ENCODE measurements around the gene BMP15.

Gene BMP15

GRCh38 chrX:50893466-50893865, 17.1 kb upstream of the BMP15 start:
- Histone ChIP-seq H3K79me2 (ENCODE audit: control insufficient read depth, insufficient read depth, low read length, unreplicated experiment) (no peaks in the 10 kb centered on the region), H3K4me3 (ENCODE audit: low read depth, low read length) (no peak overlapping the region), H3K36me3 (ENCODE audit: insufficient read depth, low read length) (no peaks in the 10 kb centered on the region), H3K27ac (ENCODE audit: low read depth, low read length) (no peak overlapping the region), H2AFZ (ENCODE audit: low read length, unreplicated experiment) (no peak overlapping the region), H3K27me3 (ENCODE audit: insufficient read depth, low read length) (no peaks in the 10 kb centered on the region), H3K4me1 (ENCODE audit: control insufficient read depth, insufficient read depth, low read length, unreplicated experiment) (no peaks in the 10 kb centered on the region)

GRCh38 chrX:50905334-50905733, 5.2 kb upstream of the BMP15 start:
- Histone ChIP-seq H3K27ac (ENCODE audit: low read depth, low read length) (no peak overlapping the region), H3K4me1 (ENCODE audit: control insufficient read depth, insufficient read depth, low read length, unreplicated experiment) (no peaks in the 10 kb centered on the region), H3K36me3 (ENCODE audit: insufficient read depth, low read length) (no peaks in the 10 kb centered on the region), H2AFZ (ENCODE audit: low read length, unreplicated experiment) (no peak overlapping the region), H3K79me2 (ENCODE audit: control insufficient read depth, insufficient read depth, low read length, unreplicated experiment) (no peaks in the 10 kb centered on the region), H3K27me3 (ENCODE audit: insufficient read depth, low read length) (no peaks in the 10 kb centered on the region), H3K4me3 (ENCODE audit: low read depth, low read length) (no peak overlapping the region)

- no peak overlapping the region for H2AFZ ChIP-seq (ENCODE audit: low read length, unreplicated experiment)
- H3K27ac ChIP-seq (ENCODE audit: low read depth, low read length): no peak overlapping the region
- no peaks in the 10 kb centered on the region for H3K4me1 ChIP-seq (ENCODE audit: control insufficient read depth, insufficient read depth, low read length, unreplicated experiment)
- no peaks in the 10 kb centered on the region for H3K36me3 ChIP-seq (ENCODE audit: insufficient read depth, low read length)
- no peaks in the 10 kb centered on the region for H3K79me2 ChIP-seq (ENCODE audit: control insufficient read depth, insufficient read depth, low read length, unreplicated experiment)
- H3K27me3 ChIP-seq (ENCODE audit: insufficient read depth, low read length): no peaks in the 10 kb centered on the region
- no peak overlapping the region for H3K4me3 ChIP-seq (ENCODE audit: low read depth, low read length)
Observed at GRCh38 chrX:50913520-50913919, 3.0 kb downstream of the BMP15 start.

- no peak overlapping the region for H3K4me3 ChIP-seq (ENCODE audit: low read depth, low read length)
- no peaks in the 10 kb centered on the region for H3K27me3 ChIP-seq (ENCODE audit: insufficient read depth, low read length)
- no peaks in the 10 kb centered on the region for H3K4me1 ChIP-seq (ENCODE audit: control insufficient read depth, insufficient read depth, low read length, unreplicated experiment)
- H3K79me2 ChIP-seq (ENCODE audit: control insufficient read depth, insufficient read depth, low read length, unreplicated experiment): no peaks in the 10 kb centered on the region
- H2AFZ ChIP-seq (ENCODE audit: low read length, unreplicated experiment): no peak overlapping the region
- H3K36me3 ChIP-seq (ENCODE audit: insufficient read depth, low read length): no peaks in the 10 kb centered on the region
- no peak overlapping the region for H3K27ac ChIP-seq (ENCODE audit: low read depth, low read length)
Observed at GRCh38 chrX:50920132-50920531, 9.6 kb downstream of the BMP15 start.

GRCh38 chrX:50927127-50927526, 16.6 kb downstream of the BMP15 start:
- Histone ChIP-seq H3K36me3 (ENCODE audit: insufficient read depth, low read length) (no peaks in the 10 kb centered on the region), H3K4me3 (ENCODE audit: low read depth, low read length) (no peak overlapping the region), H3K27me3 (ENCODE audit: insufficient read depth, low read length) (no peaks in the 10 kb centered on the region), H3K79me2 (ENCODE audit: control insufficient read depth, insufficient read depth, low read length, unreplicated experiment) (no peaks in the 10 kb centered on the region), H3K4me1 (ENCODE audit: control insufficient read depth, insufficient read depth, low read length, unreplicated experiment) (no peaks in the 10 kb centered on the region), H3K27ac (ENCODE audit: low read depth, low read length) (no peak overlapping the region), H2AFZ (ENCODE audit: low read length, unreplicated experiment) (no peak overlapping the region)

GRCh38 chrX:50941638-50942037, 31.1 kb downstream of the BMP15 start:
- H3K27ac ChIP-seq (ENCODE audit: low read depth, low read length): no peak overlapping the region
- no peaks in the 10 kb centered on the region for H3K79me2 ChIP-seq (ENCODE audit: control insufficient read depth, insufficient read depth, low read length, unreplicated experiment)
- no peaks in the 10 kb centered on the region for H3K27me3 ChIP-seq (ENCODE audit: insufficient read depth, low read length)
- no peaks in the 10 kb centered on the region for H3K4me1 ChIP-seq (ENCODE audit: control insufficient read depth, insufficient read depth, low read length, unreplicated experiment)
- H3K4me3 ChIP-seq (ENCODE audit: low read depth, low read length): no peak overlapping the region
- H3K36me3 ChIP-seq (ENCODE audit: insufficient read depth, low read length): no peaks in the 10 kb centered on the region
- H2AFZ ChIP-seq (ENCODE audit: low read length, unreplicated experiment): no peak overlapping the region

GRCh38 chrX:50942471-50942870, 31.9 kb downstream of the BMP15 start:
- no peak overlapping the region for H2AFZ ChIP-seq (ENCODE audit: low read length, unreplicated experiment)
- no peaks in the 10 kb centered on the region for H3K79me2 ChIP-seq (ENCODE audit: control insufficient read depth, insufficient read depth, low read length, unreplicated experiment)
- no peaks in the 10 kb centered on the region for H3K4me1 ChIP-seq (ENCODE audit: control insufficient read depth, insufficient read depth, low read length, unreplicated experiment)
- H3K36me3 ChIP-seq (ENCODE audit: insufficient read depth, low read length): no peaks in the 10 kb centered on the region
- no peaks in the 10 kb centered on the region for H3K27me3 ChIP-seq (ENCODE audit: insufficient read depth, low read length)
- H3K4me3 ChIP-seq (ENCODE audit: low read depth, low read length): no peak overlapping the region
- no peak overlapping the region for H3K27ac ChIP-seq (ENCODE audit: low read depth, low read length)

GRCh38 chrX:50952406-50952805, 41.9 kb downstream of the BMP15 start:
- Histone ChIP-seq H3K36me3 (ENCODE audit: insufficient read depth, low read length) (no peaks in the 10 kb centered on the region), H2AFZ (ENCODE audit: low read length, unreplicated experiment) (no peak overlapping the region), H3K4me3 (ENCODE audit: low read depth, low read length) (no peak overlapping the region), H3K79me2 (ENCODE audit: control insufficient read depth, insufficient read depth, low read length, unreplicated experiment) (no peaks in the 10 kb centered on the region), H3K27me3 (ENCODE audit: insufficient read depth, low read length) (no peaks in the 10 kb centered on the region), H3K4me1 (ENCODE audit: control insufficient read depth, insufficient read depth, low read length, unreplicated experiment) (no peaks in the 10 kb centered on the region), H3K27ac (ENCODE audit: low read depth, low read length) (no peak overlapping the region)

GRCh38 chrX:50953832-50954231, 43.3 kb downstream of the BMP15 start:
- Histone ChIP-seq H3K36me3 (ENCODE audit: insufficient read depth, low read length) (no peaks in the 10 kb centered on the region), H3K27ac (ENCODE audit: low read depth, low read length) (no peak overlapping the region), H2AFZ (ENCODE audit: low read length, unreplicated experiment) (no peak overlapping the region), H3K79me2 (ENCODE audit: control insufficient read depth, insufficient read depth, low read length, unreplicated experiment) (no peaks in the 10 kb centered on the region), H3K27me3 (ENCODE audit: insufficient read depth, low read length) (no peaks in the 10 kb centered on the region), H3K4me3 (ENCODE audit: low read depth, low read length) (no peak overlapping the region), H3K4me1 (ENCODE audit: control insufficient read depth, insufficient read depth, low read length, unreplicated experiment) (no peaks in the 10 kb centered on the region)

- Histone ChIP-seq H3K79me2 (ENCODE audit: control insufficient read depth, insufficient read depth, low read length, unreplicated experiment) (no peaks in the 10 kb centered on the region), H3K36me3 (ENCODE audit: insufficient read depth, low read length) (no peaks in the 10 kb centered on the region), H3K4me1 (ENCODE audit: control insufficient read depth, insufficient read depth, low read length, unreplicated experiment) (no peaks in the 10 kb centered on the region), H3K27me3 (ENCODE audit: insufficient read depth, low read length) (no peaks in the 10 kb centered on the region), H2AFZ (ENCODE audit: low read length, unreplicated experiment) (no peak overlapping the region), H3K4me3 (ENCODE audit: low read depth, low read length) (no peak overlapping the region), H3K27ac (ENCODE audit: low read depth, low read length) (no peak overlapping the region)
Observed at GRCh38 chrX:50962156-50962555, 51.6 kb downstream of the BMP15 start.

- H3K4me1 ChIP-seq (ENCODE audit: control insufficient read depth, insufficient read depth, low read length, unreplicated experiment): no peaks in the 10 kb centered on the region
- H3K36me3 ChIP-seq (ENCODE audit: insufficient read depth, low read length): no peaks in the 10 kb centered on the region
- no peaks in the 10 kb centered on the region for H3K79me2 ChIP-seq (ENCODE audit: control insufficient read depth, insufficient read depth, low read length, unreplicated experiment)
- no peak overlapping the region for H3K4me3 ChIP-seq (ENCODE audit: low read depth, low read length)
- H3K27me3 ChIP-seq (ENCODE audit: insufficient read depth, low read length): no peaks in the 10 kb centered on the region
- H3K27ac ChIP-seq (ENCODE audit: low read depth, low read length): no peak overlapping the region
- H2AFZ ChIP-seq (ENCODE audit: low read length, unreplicated experiment): no peak overlapping the region
Observed at GRCh38 chrX:50963842-50964241, 53.3 kb downstream of the BMP15 start.

All from ACC112 (cell line).